H9 (cell line): ENCODE results near the gene ENC1. TPM values are rescaled to one million over a fixed set of nuclear protein-coding genes. Genes with fewer than 3 reads are reported as not detected.

Experiments used
- DNase-seq: peaks from one replicate; pipeline ENCODE4 v3.0.0-alpha.2; 2017
- H2AFZ ChIP-seq: one replicate; pipeline ENCODE4 v1.6.1; 2013; ENCODE audit warnings: mild to moderate bottlenecking, low read length, control low read depth, moderate library complexity
- H2AK5ac ChIP-seq: 2 replicates; pipeline ENCODE4 v1.6.1; 2013; ENCODE audit warnings: low read length, control low read depth, mixed read lengths; ENCODE audit not compliant: insufficient read length
- H2BK120ac ChIP-seq: one replicate; pipeline ENCODE4 v1.6.1; 2013; ENCODE audit warnings: low read depth, mild to moderate bottlenecking, low read length, control low read depth, inconsistent platforms; ENCODE audit not compliant: poor library complexity, severe bottlenecking
- H2BK12ac ChIP-seq: 2 replicates; pipeline ENCODE4 v1.6.1; 2013; ENCODE audit warnings: low read length, control low read depth, mixed read lengths, low read depth; ENCODE audit not compliant: insufficient read length
- H2BK15ac ChIP-seq: 2 replicates; pipeline ENCODE4 v1.6.1; 2013; ENCODE audit warnings: low read depth, low read length, control low read depth
- H2BK20ac ChIP-seq: one replicate; pipeline ENCODE4 v1.6.1; 2013; ENCODE audit warnings: low read depth, mild to moderate bottlenecking, low read length, control low read depth, inconsistent platforms; ENCODE audit not compliant: poor library complexity, severe bottlenecking
- H2BK5ac ChIP-seq: 2 replicates; pipeline ENCODE4 v1.6.1; 2013; ENCODE audit warnings: low read length, control low read depth, mixed read lengths; ENCODE audit not compliant: insufficient read length
- H3K14ac ChIP-seq: 2 replicates; pipeline ENCODE4 v1.6.1; 2013; ENCODE audit warnings: low read length, control low read depth; ENCODE audit not compliant: insufficient read depth
- H3K18ac ChIP-seq: 2 replicates; pipeline ENCODE4 v1.6.1; 2013; ENCODE audit warnings: low read depth, mild to moderate bottlenecking, mixed read lengths, low read length, control low read depth; ENCODE audit not compliant: insufficient read length
- H3K23ac ChIP-seq: 2 replicates; pipeline ENCODE4 v1.6.1; 2013; ENCODE audit warnings: low read length, control low read depth, mixed read lengths, low read depth; ENCODE audit not compliant: insufficient read length
- H3K23me2 ChIP-seq: 2 replicates; pipeline ENCODE4 v1.6.1; 2013; ENCODE audit warnings: low read depth, mild to moderate bottlenecking, mixed read lengths, low read length, control low read depth; ENCODE audit not compliant: insufficient read length, poor library complexity, severe bottlenecking
- H3K27ac ChIP-seq: 2 replicates; pipeline ENCODE4 v1.5.1; 2013; ENCODE audit warnings: low read length, control low read depth, mixed read lengths, low read depth; ENCODE audit not compliant: insufficient read length
- H3K27me3 ChIP-seq: 2 replicates; pipeline ENCODE4 v1.6.1; 2013; ENCODE audit warnings: low read length, control low read depth, inconsistent platforms; ENCODE audit not compliant: insufficient read depth
- H3K4ac ChIP-seq: 2 replicates; pipeline ENCODE4 v1.6.1; 2013; ENCODE audit warnings: low read depth, mild to moderate bottlenecking, control low read depth, inconsistent platforms, low read length, moderate library complexity
- H3K4me1 ChIP-seq: 2 replicates; pipeline ENCODE4 v1.6.1; 2013; ENCODE audit warnings: low read length, control low read depth, inconsistent platforms; ENCODE audit not compliant: insufficient read depth
- H3K4me2 ChIP-seq: 2 replicates; pipeline ENCODE4 v1.6.1; 2013; ENCODE audit warnings: low read length, control low read depth, mixed read lengths; ENCODE audit not compliant: insufficient read length, insufficient read depth
- H3K56ac ChIP-seq: 2 replicates; pipeline ENCODE4 v1.6.1; 2013; ENCODE audit warnings: low read depth, mild to moderate bottlenecking, mixed read lengths, low read length, control low read depth; ENCODE audit not compliant: insufficient read length
- H3K79me1 ChIP-seq: 2 replicates; pipeline ENCODE4 v1.6.1; 2013; ENCODE audit warnings: low read depth, mild to moderate bottlenecking, moderate library complexity, low read length, control low read depth, inconsistent platforms; ENCODE audit not compliant: insufficient read depth, poor library complexity, severe bottlenecking
- H3K79me2 ChIP-seq: 2 replicates; pipeline ENCODE4 v1.6.1; 2013; ENCODE audit warnings: low read length, control low read depth, inconsistent platforms; ENCODE audit not compliant: insufficient read depth
- H3K9ac ChIP-seq: 2 replicates; pipeline ENCODE4 v1.6.1; 2013; ENCODE audit warnings: low read length, control low read depth, mixed read lengths; ENCODE audit not compliant: insufficient read length; ENCODE audit errors: extremely low read depth
- H3K9me3 ChIP-seq: one replicate; pipeline ENCODE4 v1.6.1; 2013; ENCODE audit warnings: low read depth, low read length, inconsistent platforms; ENCODE audit not compliant: control insufficient read depth
- H3T11ph ChIP-seq: one replicate; pipeline ENCODE4 v1.6.1; 2013; ENCODE audit warnings: mild to moderate bottlenecking, low read length, control low read depth, inconsistent platforms
- H4K20me1 ChIP-seq: one replicate; pipeline ENCODE4 v1.6.1; 2013; ENCODE audit not compliant: control insufficient read depth, insufficient read length, insufficient read depth
- H4K5ac ChIP-seq: 2 replicates; pipeline ENCODE4 v1.6.1; 2013; ENCODE audit warnings: low read depth, mild to moderate bottlenecking, mixed read lengths, low read length, control low read depth; ENCODE audit not compliant: insufficient read length
- H4K8ac ChIP-seq: replicated peaks from 2 replicates; pipeline ENCODE4 v1.6.1; 2013; ENCODE audit warnings: low read length, control low read depth, mixed read lengths, low read depth; ENCODE audit not compliant: insufficient read length
- H4K91ac ChIP-seq: 2 replicates; pipeline ENCODE4 v1.6.1; 2013; ENCODE audit warnings: low read depth, mild to moderate bottlenecking, moderate library complexity, mixed read lengths, low read length, control low read depth; ENCODE audit not compliant: insufficient read length
- H3K27ac Mint-ChIP-seq, 3 experiments: 2 replicates in 2 of 3; 3 replicates in 1 of 3; pipeline ENCODE4 v1.8.0; 2020 to 2021; ENCODE audit warnings: mixed read lengths in 3 of 3, mild to moderate bottlenecking in 1 of 3, moderate library complexity in 1 of 3
- H3K27me3 Mint-ChIP-seq: 2 replicates; pipeline ENCODE4 v1.8.0; 2021; ENCODE audit warnings: low read depth, mild to moderate bottlenecking, moderate library complexity, mixed read lengths
- H3K36me3 Mint-ChIP-seq, 3 experiments: 2 replicates in 2 of 3; 3 replicates in 1 of 3; pipeline ENCODE4 v1.8.0; 2020 to 2021; ENCODE audit warnings: low read depth in 3 of 3, mixed read lengths in 3 of 3; ENCODE audit not compliant: insufficient read depth in 1 of 3
- H3K4me1 Mint-ChIP-seq, 2 experiments: 2 replicates each; pipeline ENCODE4 v1.8.0; 2020; ENCODE audit warnings: mixed read lengths in 2 of 2
- H3K4me3 Mint-ChIP-seq, 2 experiments: 2 replicates in 1 of 2; 3 replicates in 1 of 2; pipeline ENCODE4 v1.8.0; 2020 to 2021; ENCODE audit warnings: mild to moderate bottlenecking in 2 of 2, mixed read lengths in 2 of 2, moderate library complexity in 1 of 2
- H3K9me3 Mint-ChIP-seq, 2 experiments: 2 replicates in 1 of 2; 3 replicates in 1 of 2; pipeline ENCODE4 v1.8.0; 2020; ENCODE audit warnings: mild to moderate bottlenecking in 2 of 2, mixed read lengths in 2 of 2, moderate library complexity in 1 of 2
- CTCF ChIP-seq: fragments of 200-600 bp; sonication (generic); conservative IDR thresholded peaks from 3 replicates; pipeline ENCODE4 v1.8.0; 2021; ENCODE audit warnings: antibody characterized with exemption, mild to moderate bottlenecking
- WGBS: extraction: QIAGEN DNeasy Blood & Tissue Kit; methylation state at CpG from one replicate; pipeline ENCODE4 v1.1.7; 2013; ENCODE audit warnings: missing lambda C conversion rate, low lambda C conversion rate, mixed read lengths; ENCODE audit not compliant: insufficient read length; ENCODE audit errors: extremely low coverage; 5-methylcytosine and 5-hydroxymethylcytosine counted together
- total RNA-seq: library from RNA; stranded (reverse); gene quantifications from 2 replicates; pipeline ENCODE4 v1.2.1, GENCODE V29; 2021

ENC1 gene
- total RNA-seq, 1 experiment from 2014 or later = 14.4 TPM

DNA sequence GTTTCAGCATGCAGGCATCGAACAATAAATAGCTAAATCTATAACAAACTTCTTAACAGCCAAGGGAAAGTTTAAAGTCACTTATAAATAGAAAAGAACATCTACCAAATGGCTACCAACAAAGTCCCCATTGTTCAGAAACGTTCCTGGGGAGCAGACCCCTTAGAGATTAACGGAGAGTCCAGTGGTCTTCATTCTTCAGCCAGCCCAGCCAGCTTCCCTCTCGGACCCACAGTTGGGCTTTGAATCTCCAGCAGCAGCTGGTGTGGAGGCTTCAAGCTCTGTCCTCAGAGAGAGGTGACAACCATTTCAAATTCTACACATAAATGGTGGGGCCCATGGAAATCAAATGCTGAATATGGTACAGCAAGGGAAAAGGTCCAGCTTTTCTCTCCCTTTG, 11.2 kb downstream of the ENC1 start:
- Histone ChIP-seq H3T11ph (no peak overlapping the region), H2BK12ac (no peak overlapping the region), H4K5ac (no peak overlapping the region), H3K27me3 (no peaks in the 10 kb centered on the region), H3K79me2 (no peaks in the 10 kb centered on the region), H2AK5ac (no peak overlapping the region), H3K56ac (no peak overlapping the region), H3K23ac (no peak overlapping the region), H4K91ac (no peak overlapping the region), H2BK5ac (no peak overlapping the region), H3K4ac (no peak overlapping the region), H3K4me2 (no peak overlapping the region), H4K8ac (no peak overlapping the region), H2AFZ (no peak overlapping the region), H3K9ac (no peak overlapping the region), H3K14ac (no peak overlapping the region), H3K23me2 (no peaks in the 10 kb centered on the region), H3K9me3 (no peaks in the 10 kb centered on the region), H3K4me1 (peaks cover 12% of the 10 kb centered on the region), H2BK15ac (no peak overlapping the region), H2BK120ac (no peak overlapping the region), H3K79me1 (no peaks in the 10 kb centered on the region), H2BK20ac (no peak overlapping the region), H3K18ac (no peak overlapping the region), H3K27ac (no peak overlapping the region), H4K20me1 (no peaks in the 10 kb centered on the region)
- Mint-ChIP-seq H3K27me3 (peaks cover 6% of the 10 kb centered on the region), H3K4me3 (no peak overlapping the region), H3K27ac (peak overlapping the region in 1 of 3 experiments; percentile 76; a peak in 2 of 7 replicates), H3K4me1 (peaks cover 59 to 63% of the 10 kb centered on the region in 2 experiments), H3K36me3 (peaks cover 0 to 17% (median 9%) of the 10 kb centered on the region in 3 experiments; a peak in 5 of 7 replicates), H3K9me3 (no peaks in the 10 kb centered on the region)
- no peak for DNase-seq
- no peak for TF ChIP-seq CTCF
- no CpG with 5 or more reads among the region's 4 CpGs for WGBS
